Activated naive CD8-positive, alpha-beta T cell treated with anti-CD3 and anti-CD28 coated beads for 36 hours (primary cell): ENCODE measurements around the gene LILRB3. TPM values are rescaled to one million over a fixed set of nuclear protein-coding genes. Genes with fewer than 3 reads are reported as not detected.
"Not testable (repeated sequence)": the region's sequence is repeated elsewhere in the genome, so short reads cannot be mapped to it uniquely, and the experiment has no call there.

ENCODE experiments used
- DNase-seq: peaks from one replicate; pipeline ENCODE4 v3.0.0; 2021
- H3K27ac Mint-ChIP-seq: one replicate; pipeline ENCODE4 v1.8.0; 2022; ENCODE audit warnings: mild to moderate bottlenecking, moderate library complexity, mixed read lengths
- H3K27me3 Mint-ChIP-seq: one replicate; pipeline ENCODE4 v1.8.0; 2022; ENCODE audit warnings: mild to moderate bottlenecking, mixed read lengths
- H3K36me3 Mint-ChIP-seq: one replicate; pipeline ENCODE4 v1.8.0; 2021; ENCODE audit warnings: mild to moderate bottlenecking, mixed read lengths
- H3K4me1 Mint-ChIP-seq: one replicate; pipeline ENCODE4 v1.8.0; 2021; ENCODE audit warnings: mixed read lengths
- H3K4me3 Mint-ChIP-seq: one replicate; pipeline ENCODE4 v1.8.0; 2022; ENCODE audit warnings: mild to moderate bottlenecking, moderate library complexity, mixed read lengths
- H3K9me3 Mint-ChIP-seq: one replicate; pipeline ENCODE4 v1.8.0; 2022; ENCODE audit warnings: mixed read lengths
- total RNA-seq, 2 experiments: library from RNA; stranded (reverse); gene quantifications; one replicate each; pipeline ENCODE4 v1.2.3, GENCODE V29; 2021

The LILRB3 gene
- total RNA-seq, 2 experiments from 2014 or later: not detected

GRCh38 chr19:54191811-54192453 lies 30.9 kb downstream of the LILRB3 start:
- H3K9me3 Mint-ChIP-seq: no peaks in the 10 kb centered on the region
- peaks cover 23% of the 10 kb centered on the region for H3K4me1 Mint-ChIP-seq
- H3K27me3 Mint-ChIP-seq: no peaks in the 10 kb centered on the region
- H3K27ac Mint-ChIP-seq: peak overlapping the region; percentile 90
- peak overlapping the region; percentile 87 for H3K4me3 Mint-ChIP-seq
- DNase-seq: no peak
- H3K36me3 Mint-ChIP-seq: peaks cover 21% of the 10 kb centered on the region

- peaks cover 25% of the 10 kb centered on the region for H3K36me3 Mint-ChIP-seq
These were observed 31.6 kb downstream of the LILRB3 start, which contains the start of gene TSEN34 for GRCh38 chr19:54191011-54191810. Gene TSEN34, plus strand, starts transcription at chr19:54191308. Its CDS starts 57 bp downstream, at chr19:54191365.

GRCh38 chr19:54190503-54191010 lies 32.2 kb downstream of the LILRB3 start:
- peaks cover 25% of the 10 kb centered on the region for H3K36me3 Mint-ChIP-seq
- H3K4me3 Mint-ChIP-seq: peak overlapping the region; percentile 87
- peaks cover 23% of the 10 kb centered on the region for H3K4me1 Mint-ChIP-seq
- H3K9me3 Mint-ChIP-seq: no peaks in the 10 kb centered on the region
- no peaks in the 10 kb centered on the region for H3K27me3 Mint-ChIP-seq
- peak; percentile 100 for DNase-seq
- peak overlapping the region; percentile 98 for H3K27ac Mint-ChIP-seq

More at GRCh38 chr19:54191011-54191810, 31.6 kb downstream of the LILRB3 start, which contains the start of gene TSEN34:
- Mint-ChIP-seq H3K27me3 (no peaks in the 10 kb centered on the region), H3K4me3 (peak within 1 kb of the TSS; percentile 87), H3K4me1 (peaks cover 23% of the 10 kb centered on the region), H3K27ac (peak within 1 kb of the TSS; percentile 98), H3K9me3 (no peaks in the 10 kb centered on the region)
- peak; percentile 93 for DNase-seq

GRCh38 chr19:54189735-54190502 lies 32.9 kb downstream of the LILRB3 start:
- Mint-ChIP-seq H3K4me3 (peak overlapping the region; percentile 87), H3K9me3 (no peaks in the 10 kb centered on the region)
- peak; percentile 100 for DNase-seq

GRCh38 chr19:54189145-54189734 lies 33.6 kb downstream of the LILRB3 start, which contains the start of gene MBOAT7:
Gene MBOAT7, minus strand, starts transcription at chr19:54189580. Its CDS starts 1,072 bp downstream, at chr19:54188508.
- H3K4me3 Mint-ChIP-seq: peak within 1 kb of the TSS; percentile 87
- no peak for DNase-seq
- peaks cover 21% of the 10 kb centered on the region for H3K36me3 Mint-ChIP-seq
- H3K9me3 Mint-ChIP-seq: no peaks in the 10 kb centered on the region
- peak within 1 kb of the TSS; percentile 98 for H3K27ac Mint-ChIP-seq
- H3K4me1 Mint-ChIP-seq: peaks cover 22% of the 10 kb centered on the region
- H3K27me3 Mint-ChIP-seq: no peaks in the 10 kb centered on the region

More at GRCh38 chr19:54189735-54190502, 32.9 kb downstream of the LILRB3 start:
- H3K4me1 Mint-ChIP-seq: peaks cover 22% of the 10 kb centered on the region
- peaks cover 22% of the 10 kb centered on the region for H3K36me3 Mint-ChIP-seq
- H3K27me3 Mint-ChIP-seq: no peaks in the 10 kb centered on the region
- H3K27ac Mint-ChIP-seq: peak overlapping the region; percentile 98

- peaks cover 25% of the 10 kb centered on the region for H3K36me3 Mint-ChIP-seq
- peak overlapping the region; percentile 87 for H3K4me3 Mint-ChIP-seq
- DNase-seq: peak; percentile 42
- no peaks in the 10 kb centered on the region for H3K9me3 Mint-ChIP-seq
- H3K4me1 Mint-ChIP-seq: peaks cover 20% of the 10 kb centered on the region
- H3K27ac Mint-ChIP-seq: peak overlapping the region; percentile 86
- no peaks in the 10 kb centered on the region for H3K27me3 Mint-ChIP-seq
These were observed 34.5 kb downstream of the LILRB3 start for GRCh38 chr19:54188215-54188871.

GRCh38 chr19:54186934-54187381 lies 35.8 kb downstream of the LILRB3 start:
- Mint-ChIP-seq H3K9me3 (no peaks in the 10 kb centered on the region), H3K4me3 (peak overlapping the region; percentile 87), H3K4me1 (peaks cover 9% of the 10 kb centered on the region), H3K27ac (no peak overlapping the region), H3K27me3 (no peaks in the 10 kb centered on the region), H3K36me3 (peaks cover 15% of the 10 kb centered on the region)
- DNase-seq: no peak

- Mint-ChIP-seq H3K27me3 (no peaks in the 10 kb centered on the region), H3K36me3 (peaks cover 15% of the 10 kb centered on the region), H3K27ac (no peak overlapping the region), H3K4me1 (peaks cover 9% of the 10 kb centered on the region), H3K9me3 (no peaks in the 10 kb centered on the region), H3K4me3 (no peak overlapping the region)
- DNase-seq: no peak
These were observed 36.5 kb downstream of the LILRB3 start for GRCh38 chr19:54186351-54186750.

GRCh38 chr19:54183431-54183830 lies 39.4 kb downstream of the LILRB3 start:
- Mint-ChIP-seq H3K27me3 (no peaks in the 10 kb centered on the region), H3K4me3 (no peak overlapping the region), H3K9me3 (no peaks in the 10 kb centered on the region), H3K4me1 (peaks cover 9% of the 10 kb centered on the region), H3K36me3 (peaks cover 20% of the 10 kb centered on the region), H3K27ac (no peak overlapping the region)
- no peak for DNase-seq

- not testable (repeated sequence) for H3K9me3 Mint-ChIP-seq, H3K4me3 Mint-ChIP-seq, H3K4me1 Mint-ChIP-seq, DNase-seq, H3K27ac Mint-ChIP-seq, H3K27me3 Mint-ChIP-seq
- peaks cover 22% of the 10 kb centered on the region for H3K36me3 Mint-ChIP-seq
These were observed 40.9 kb downstream of the LILRB3 start for GRCh38 chr19:54181894-54182293.

- peaks cover 17% of the 10 kb centered on the region for H3K36me3 Mint-ChIP-seq
- no peak overlapping the region for H3K27ac Mint-ChIP-seq
- no peak for DNase-seq
- no peaks in the 10 kb centered on the region for H3K4me1 Mint-ChIP-seq
- H3K9me3 Mint-ChIP-seq: no peaks in the 10 kb centered on the region
- H3K4me3 Mint-ChIP-seq: no peak overlapping the region
- no peaks in the 10 kb centered on the region for H3K27me3 Mint-ChIP-seq
These were observed 42.1 kb downstream of the LILRB3 start for GRCh38 chr19:54180691-54181091.

GRCh38 chr19:54179921-54180461 lies 42.8 kb downstream of the LILRB3 start:
- no peaks in the 10 kb centered on the region for H3K27me3 Mint-ChIP-seq
- H3K4me3 Mint-ChIP-seq: no peak overlapping the region
- H3K36me3 Mint-ChIP-seq: peaks cover 24% of the 10 kb centered on the region
- no peaks in the 10 kb centered on the region for H3K4me1 Mint-ChIP-seq
- H3K27ac Mint-ChIP-seq: no peak overlapping the region
- no peak for DNase-seq
- no peaks in the 10 kb centered on the region for H3K9me3 Mint-ChIP-seq

GRCh38 chr19:54179262-54179852 lies 43.5 kb downstream of the LILRB3 start:
- no peak overlapping the region for H3K4me3 Mint-ChIP-seq
- peaks cover 24% of the 10 kb centered on the region for H3K36me3 Mint-ChIP-seq
- H3K27me3 Mint-ChIP-seq: no peaks in the 10 kb centered on the region
- DNase-seq: no peak
- no peak overlapping the region for H3K27ac Mint-ChIP-seq
- no peaks in the 10 kb centered on the region for H3K9me3 Mint-ChIP-seq
- H3K4me1 Mint-ChIP-seq: no peaks in the 10 kb centered on the region
